Activated CD4-positive, alpha-beta T cell treated with anti-CD3 and anti-CD28 coated beads, Interleukin-2, amount 10 ng/mL, durations not matched to agents 7 days and 5 days (primary cell): Measurements from ENCODE around the gene CSH1. TPM values are rescaled to one million over a fixed set of nuclear protein-coding genes. Genes with fewer than 3 reads are reported as not detected.
"Not testable (repeated sequence)": the region's sequence is repeated elsewhere in the genome, so short reads cannot be mapped to it uniquely, and the experiment has no call there.

Source experiments
- CTCF ChIA-PET: fragments of 350-600 bp; sonication (Branson Sonifier 250); formaldehyde crosslinking; loops from one replicate; lab custom pipeline; 2021; ENCODE audit warnings: antibody characterized with exemption; lab: Charles Lee
- POLR2A ChIA-PET: fragments of 350-600 bp; sonication (Branson Sonifier 250); formaldehyde crosslinking; loops from one replicate; lab custom pipeline; 2021; ENCODE audit warnings: antibody characterized with exemption; lab: Charles Lee
- DNase-seq: peaks from one replicate; pipeline ENCODE4 v3.0.0-alpha.2; 2020
- H3K27ac Mint-ChIP-seq: one replicate; pipeline ENCODE4 v1.8.0; 2021; ENCODE audit warnings: mild to moderate bottlenecking, moderate library complexity, mixed read lengths
- H3K27me3 Mint-ChIP-seq: one replicate; pipeline ENCODE4 v1.8.0; 2021; ENCODE audit warnings: mixed read lengths
- H3K36me3 Mint-ChIP-seq: one replicate; pipeline ENCODE4 v1.8.0; 2021; ENCODE audit warnings: low read depth, mixed read lengths
- H3K4me1 Mint-ChIP-seq: one replicate; pipeline ENCODE4 v1.8.0; 2021; ENCODE audit warnings: mixed read lengths
- H3K4me3 Mint-ChIP-seq: one replicate; pipeline ENCODE4 v1.8.0; 2021; ENCODE audit warnings: mild to moderate bottlenecking, moderate library complexity, mixed read lengths
- H3K9me3 Mint-ChIP-seq: one replicate; pipeline ENCODE4 v1.8.0; 2021; ENCODE audit warnings: mixed read lengths
- total RNA-seq, 2 experiments: library from RNA; stranded (reverse); gene quantifications; one replicate each; pipeline ENCODE4 v1.2.3, GENCODE V29; 2021

The CSH1 gene
- total RNA-seq, 2 experiments from 2014 or later = not detected

DNA sequence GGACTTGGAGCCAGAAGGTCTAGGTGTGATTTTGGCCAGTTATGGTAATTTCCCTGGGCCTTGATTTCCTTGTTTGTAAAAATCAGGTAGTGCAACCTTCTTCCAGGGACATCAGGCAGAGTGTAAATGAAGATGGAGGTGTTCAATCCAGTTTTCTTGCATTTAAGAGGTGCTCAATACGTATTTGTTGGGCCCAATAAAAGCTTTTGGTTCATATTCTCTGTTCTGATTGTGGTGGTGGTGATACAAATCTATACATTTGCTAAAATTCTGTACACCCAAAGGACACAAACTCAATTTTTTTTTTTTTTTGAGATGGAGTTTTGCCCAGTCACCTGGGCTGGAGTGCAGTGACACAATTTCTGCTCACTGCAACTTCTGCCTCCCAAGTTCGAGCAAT, 29.8 kb upstream of the CSH1 start:
- Mint-ChIP-seq H3K36me3 (peaks cover 8% of the 10 kb centered on the region), H3K4me3 (no peak overlapping the region), H3K27ac (no peak overlapping the region), H3K9me3 (no peaks in the 10 kb centered on the region), H3K4me1 (peaks cover 8% of the 10 kb centered on the region), H3K27me3 (no peaks in the 10 kb centered on the region)
- no peak for DNase-seq
- ChIA-PET CTCF (interaction anchor here (0.5 to 1.9 kb wide), 4 partner anchors 21 to 187 kb away, joined by 3 to 15 read pairs (median 4); no protein-coding TSS in a partner anchor), POLR2A (no interaction called here)

DNA sequence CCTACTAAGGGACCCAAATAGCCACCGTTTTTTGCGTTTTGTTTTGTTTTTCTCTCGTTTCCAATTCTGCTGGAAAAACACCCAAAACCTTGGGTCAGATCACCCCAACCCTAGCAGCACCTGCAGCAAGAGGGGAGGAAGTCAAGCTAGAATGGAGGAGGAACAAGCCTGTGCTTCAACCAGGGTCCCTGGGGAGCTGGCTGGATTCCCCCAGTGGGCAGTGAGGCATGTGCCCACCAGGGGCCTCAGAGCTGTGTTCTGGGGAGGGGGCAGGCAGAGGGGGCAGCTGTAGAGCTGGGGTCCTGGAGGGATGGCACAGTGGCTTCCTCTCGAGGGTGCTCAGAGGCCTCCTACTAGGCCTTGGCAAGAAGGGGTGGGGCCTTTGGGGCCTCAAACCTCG, 29.2 kb upstream of the CSH1 start:
- H3K9me3 Mint-ChIP-seq = no peaks in the 10 kb centered on the region
- no peak overlapping the region for H3K4me3 Mint-ChIP-seq
- H3K27ac Mint-ChIP-seq = no peak overlapping the region
- no peaks in the 10 kb centered on the region for H3K27me3 Mint-ChIP-seq
- H3K4me1 Mint-ChIP-seq = peaks cover 2% of the 10 kb centered on the region
- ChIA-PET POLR2A (no interaction called here), CTCF (interaction anchor here (0.5 to 1.9 kb wide), 3 partner anchors 21 to 188 kb away, joined by 3 to 15 read pairs (median 4); no protein-coding TSS in a partner anchor)
- DNase-seq = no peak
- peaks cover 3% of the 10 kb centered on the region for H3K36me3 Mint-ChIP-seq

DNA sequence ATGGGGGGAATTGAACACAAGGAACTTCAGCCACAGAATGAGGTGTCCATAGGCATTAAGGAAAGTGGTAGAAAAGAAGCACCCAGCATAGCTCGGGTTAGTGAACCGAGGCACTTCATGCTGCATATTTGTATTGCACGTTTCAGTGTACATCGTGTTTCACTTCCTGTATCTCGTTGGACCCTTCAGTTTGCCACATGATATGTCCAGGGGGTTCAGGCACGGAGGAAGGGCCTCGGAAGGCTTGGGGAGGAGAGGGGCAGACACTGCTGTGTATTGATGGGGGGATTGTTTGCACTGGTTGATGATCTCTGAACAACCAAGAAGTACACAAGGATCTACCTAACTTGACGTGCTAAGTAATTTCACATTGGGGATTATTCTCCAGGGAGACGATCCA, 26.0 kb upstream of the CSH1 start:
- DNase-seq, H3K4me1 Mint-ChIP-seq, H3K27me3 Mint-ChIP-seq, H3K36me3 Mint-ChIP-seq, H3K27ac Mint-ChIP-seq, H3K4me3 Mint-ChIP-seq, POLR2A ChIA-PET, H3K9me3 Mint-ChIP-seq: not testable (repeated sequence)
- CTCF ChIA-PET = interaction anchor here (0.6 to 1.4 kb wide), 2 partner anchors 51 to 103 kb away, joined by 3 to 4 read pairs; partner anchors contain the start of gene SCN4A

DNA sequence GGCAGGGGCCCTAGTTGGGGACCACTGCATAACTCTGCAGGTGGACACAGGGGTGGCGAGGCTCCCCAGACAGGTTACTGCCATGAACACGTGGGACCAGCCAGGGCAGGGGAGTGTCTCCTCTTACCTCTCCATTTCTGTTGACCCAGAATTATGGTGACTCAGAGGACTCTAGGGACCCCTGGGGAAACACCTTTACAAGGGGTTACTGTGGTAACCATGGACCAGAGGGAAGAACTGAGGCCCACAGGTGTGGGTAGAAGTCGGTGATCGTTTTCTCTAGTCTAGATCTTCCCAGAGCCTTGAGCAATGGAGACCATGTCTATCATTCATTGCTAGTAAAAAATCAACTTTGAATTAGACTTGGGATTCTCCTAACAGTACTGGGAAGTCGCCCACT, 24.4 kb upstream of the CSH1 start:
- H3K27me3 Mint-ChIP-seq, H3K27ac Mint-ChIP-seq, H3K36me3 Mint-ChIP-seq, DNase-seq, H3K4me3 Mint-ChIP-seq, POLR2A ChIA-PET, H3K9me3 Mint-ChIP-seq, H3K4me1 Mint-ChIP-seq: not testable (repeated sequence)
- CTCF ChIA-PET = interaction anchor here (0.6 to 3.7 kb wide), 4 partner anchors 26 to 213 kb away, joined by 4 to 35 read pairs (median 10); no protein-coding TSS in a partner anchor

DNA sequence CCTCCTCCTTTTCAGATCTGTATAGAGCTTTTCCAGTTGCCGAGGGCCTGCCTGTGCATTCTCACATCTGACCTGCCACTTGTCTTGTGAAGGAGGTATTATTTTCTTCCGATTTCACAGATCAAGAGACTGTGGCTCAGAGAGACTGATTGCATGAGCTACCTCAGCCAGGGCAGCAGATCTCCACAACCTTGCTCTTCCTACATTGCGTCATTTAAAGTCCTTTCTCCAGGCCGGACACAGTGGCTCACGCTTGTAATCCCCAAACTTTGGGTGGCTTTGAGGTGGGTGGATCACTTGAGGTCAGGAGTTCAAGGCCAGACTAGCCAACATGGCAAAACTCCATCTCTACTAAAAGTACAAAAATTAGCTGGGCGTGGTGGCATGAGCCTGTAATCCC, 23.7 kb upstream of the CSH1 start:
- H3K9me3 Mint-ChIP-seq, H3K27me3 Mint-ChIP-seq, H3K4me1 Mint-ChIP-seq, POLR2A ChIA-PET, H3K4me3 Mint-ChIP-seq, H3K27ac Mint-ChIP-seq, H3K36me3 Mint-ChIP-seq, DNase-seq: not testable (repeated sequence)
- CTCF ChIA-PET = interaction anchor here (0.6 to 3.7 kb wide), 27 partner anchors 11 to 258 kb away, joined by 3 to 35 read pairs (median 4); partner anchors contain the start of genes CD79B and ERN1

DNA sequence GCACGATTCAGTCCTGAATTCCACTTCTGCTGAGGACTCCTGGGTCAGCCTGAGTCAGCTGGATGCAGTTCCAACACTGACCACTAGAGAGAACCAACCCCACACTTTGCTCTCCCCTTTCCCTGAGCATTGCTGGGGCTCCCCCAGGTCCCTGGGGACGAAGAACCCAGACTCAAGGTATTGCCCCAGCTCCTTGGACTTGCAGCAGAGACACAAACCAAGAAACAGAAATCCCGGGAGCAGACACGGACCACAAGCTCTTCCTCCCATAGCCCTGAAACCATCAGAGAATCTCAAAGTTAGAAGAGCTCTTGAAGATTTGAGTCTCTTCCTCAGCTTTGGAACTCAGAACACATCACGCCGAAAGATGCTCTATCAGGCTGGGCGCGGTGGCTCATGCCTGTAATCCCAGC, 22.9 kb upstream of the CSH1 start:
- no peaks in the 10 kb centered on the region for H3K9me3 Mint-ChIP-seq
- H3K4me3 Mint-ChIP-seq = no peak overlapping the region
- H3K27ac Mint-ChIP-seq = no peak overlapping the region

DNA sequence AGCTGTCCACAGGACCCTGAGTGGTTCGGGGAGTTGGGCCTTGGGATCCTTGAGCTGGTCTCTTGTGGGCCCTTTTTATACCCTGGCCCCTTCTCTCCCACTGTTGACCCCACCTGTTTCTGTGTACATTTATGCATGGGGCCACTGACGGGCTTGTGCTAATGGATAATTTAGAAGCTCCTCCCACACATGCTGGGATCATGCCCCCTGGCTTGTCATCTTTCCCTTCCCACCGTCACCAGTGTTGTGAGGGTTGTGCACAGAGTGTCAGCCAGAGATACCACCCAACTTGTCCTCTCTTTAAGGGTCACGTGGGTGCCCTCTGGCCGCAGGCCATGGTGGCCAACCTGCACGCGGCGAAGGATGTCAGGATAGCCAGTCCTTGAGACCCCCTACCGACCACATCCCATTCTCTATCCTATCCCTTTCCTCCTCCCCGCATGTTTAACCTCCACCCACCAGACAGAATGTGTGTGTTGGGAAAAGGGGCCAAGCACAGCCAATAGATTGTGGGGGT, 22.5 kb upstream of the CSH1 start, which contains the start of gene GH1:
Gene GH1, minus strand, starts transcription at position 51 of the 517 bp plus-strand sequence. CDS start 63 bp downstream, outside the sequence.
- H3K36me3 Mint-ChIP-seq, H3K4me1 Mint-ChIP-seq, H3K9me3 Mint-ChIP-seq, DNase-seq, H3K27me3 Mint-ChIP-seq, H3K27ac Mint-ChIP-seq, POLR2A ChIA-PET, H3K4me3 Mint-ChIP-seq: not testable (repeated sequence)
- CTCF ChIA-PET = interaction anchor here (0.6 to 3.7 kb wide), 31 partner anchors 12 to 281 kb away, joined by 3 to 35 read pairs (median 4); partner anchors contain the start of genes CD79B and ICAM2

More for the DNA sequence above, 22.9 kb upstream of the CSH1 start:
- peak; percentile 83 for DNase-seq
- CTCF ChIA-PET = interaction anchor here (0.6 to 3.7 kb wide), 37 partner anchors 12 to 259 kb away, joined by 3 to 35 read pairs (median 4); partner anchors contain the start of genes CD79B, ERN1 and ICAM2
- Mint-ChIP-seq H3K36me3 (no peaks in the 10 kb centered on the region), H3K4me1 (peaks cover 7% of the 10 kb centered on the region), H3K27me3 (peaks cover 4% of the 10 kb centered on the region)
- POLR2A ChIA-PET = no interaction called here

DNA sequence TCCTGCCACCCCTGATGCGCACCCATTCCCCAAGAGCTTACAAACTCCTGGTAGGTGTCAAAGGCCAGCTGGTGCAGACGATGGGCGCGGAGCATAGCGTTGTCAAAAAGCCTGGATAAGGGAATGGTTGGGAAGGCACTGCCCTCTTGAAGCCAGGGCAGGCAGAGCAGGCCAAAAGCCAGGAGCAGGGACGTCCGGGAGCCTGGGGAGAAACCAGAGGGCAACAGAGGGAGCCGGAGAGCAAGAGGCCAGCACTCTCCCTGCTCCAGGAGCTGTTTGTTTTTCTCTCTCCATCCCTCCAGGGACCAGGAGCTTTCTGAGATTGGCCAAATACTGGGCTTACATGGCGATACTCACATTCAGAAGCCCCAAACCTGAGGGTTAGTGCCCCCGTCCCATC, 21.9 kb upstream of the CSH1 start:
- H3K36me3 Mint-ChIP-seq = no peaks in the 10 kb centered on the region
- no peaks in the 10 kb centered on the region for H3K9me3 Mint-ChIP-seq
- H3K4me1 Mint-ChIP-seq = peaks cover 7% of the 10 kb centered on the region
- DNase-seq = no peak
- ChIA-PET POLR2A (interaction anchor here (0.6 kb wide), 1 partner anchor 610 kb away, joined by 3 read pairs; no protein-coding TSS in a partner anchor), CTCF (interaction anchor here (0.6 to 3.7 kb wide), 18 partner anchors 13 to 282 kb away, joined by 3 to 35 read pairs (median 4); partner anchors contain the start of genes CD79B and ICAM2)
- no peak overlapping the region for H3K27ac Mint-ChIP-seq
- H3K27me3 Mint-ChIP-seq = peaks cover 4% of the 10 kb centered on the region
- H3K4me3 Mint-ChIP-seq = no peak overlapping the region

DNA sequence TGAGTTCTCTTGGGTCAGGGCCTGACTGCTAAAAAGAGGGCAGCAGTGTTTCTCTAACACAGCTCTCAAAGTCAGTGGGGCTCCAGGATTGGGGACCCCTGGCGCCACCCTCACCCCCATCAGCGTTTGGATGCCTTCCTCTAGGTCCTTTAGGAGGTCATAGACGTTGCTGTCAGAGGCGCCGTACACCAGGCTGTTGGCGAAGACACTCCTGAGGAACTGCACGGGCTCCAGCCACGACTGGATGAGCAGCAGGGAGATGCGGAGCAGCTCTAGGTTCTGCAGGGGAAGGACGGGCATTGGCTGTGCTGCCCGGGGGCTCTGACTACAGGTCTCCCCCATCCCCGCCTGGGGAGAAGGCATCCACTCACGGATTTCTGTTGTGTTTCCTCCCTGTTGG, 21.3 kb upstream of the CSH1 start:
- POLR2A ChIA-PET = no interaction called here
- Mint-ChIP-seq H3K27ac (no peak overlapping the region), H3K9me3 (no peaks in the 10 kb centered on the region), H3K4me1 (peaks cover 9% of the 10 kb centered on the region), H3K36me3 (no peaks in the 10 kb centered on the region), H3K27me3 (peaks cover 4% of the 10 kb centered on the region), H3K4me3 (no peak overlapping the region)
- DNase-seq = no peak
- CTCF ChIA-PET = interaction anchor here (1.0 to 3.7 kb wide), 10 partner anchors 13 to 282 kb away, joined by 3 to 35 read pairs (median 4); partner anchors contain the start of gene CD79B

DNA sequence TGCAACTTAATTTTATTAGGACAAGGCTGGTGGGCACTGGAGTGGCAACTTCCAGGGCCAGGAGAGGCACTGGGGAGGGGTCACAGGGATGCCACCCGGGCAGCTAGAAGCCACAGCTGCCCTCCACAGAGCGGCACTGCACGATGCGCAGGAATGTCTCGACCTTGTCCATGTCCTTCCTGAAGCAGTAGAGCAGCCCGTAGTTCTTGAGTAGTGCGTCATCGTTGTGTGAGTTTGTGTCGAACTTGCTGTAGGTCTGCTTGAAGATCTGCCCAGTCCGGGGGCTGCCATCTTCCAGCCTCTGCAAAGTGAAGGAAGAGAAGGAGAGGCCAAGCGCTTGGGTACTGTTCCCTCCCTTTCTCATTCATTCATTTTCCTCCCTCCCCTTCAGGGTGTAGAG, 20.8 kb upstream of the CSH1 start:
- H3K4me3 Mint-ChIP-seq, POLR2A ChIA-PET, H3K27ac Mint-ChIP-seq, H3K4me1 Mint-ChIP-seq, H3K36me3 Mint-ChIP-seq, DNase-seq, H3K27me3 Mint-ChIP-seq, H3K9me3 Mint-ChIP-seq: not testable (repeated sequence)
- CTCF ChIA-PET = interaction anchor here (1.0 to 3.7 kb wide), 4 partner anchors 29 to 111 kb away, joined by 3 to 35 read pairs (median 8); no protein-coding TSS in a partner anchor

DNA sequence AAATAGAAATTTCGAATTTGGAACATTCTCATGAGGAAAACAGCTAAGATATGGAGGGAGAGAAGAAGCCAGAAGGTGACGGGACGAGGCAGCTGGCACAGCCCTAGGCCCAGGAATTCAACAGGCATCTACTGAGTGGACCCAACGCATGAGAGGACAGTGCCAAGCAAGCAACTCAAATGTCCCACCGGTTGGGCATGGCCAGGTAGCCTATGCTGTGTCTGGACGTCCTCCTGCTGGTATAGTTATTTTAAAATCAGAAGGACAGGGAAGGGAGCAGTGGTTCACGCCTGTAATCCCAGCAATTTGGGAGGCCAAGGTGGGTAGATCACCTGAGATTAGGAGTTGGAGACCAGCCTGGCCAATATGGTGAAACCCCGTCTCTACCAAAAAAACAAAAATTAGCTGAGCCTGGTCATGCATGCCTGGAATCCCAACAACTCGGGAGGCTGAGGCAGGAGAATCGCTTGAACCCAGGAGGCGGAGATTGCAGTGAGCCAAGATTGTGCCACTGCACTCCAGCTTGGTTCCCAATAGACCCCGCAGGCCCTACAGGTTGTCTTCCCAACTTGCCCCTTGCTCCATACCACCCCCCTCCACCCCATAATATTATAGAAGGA, 20.3 kb upstream of the CSH1 start:
- Mint-ChIP-seq H3K4me1 (peaks cover 9% of the 10 kb centered on the region), H3K27me3 (peaks cover 7% of the 10 kb centered on the region), H3K9me3 (no peaks in the 10 kb centered on the region), H3K4me3 (no peak overlapping the region), H3K36me3 (no peaks in the 10 kb centered on the region), H3K27ac (no peak overlapping the region)
- DNase-seq = no peak
- ChIA-PET CTCF (interaction anchor here (1.6 kb wide), 2 partner anchors 30 to 34 kb away, joined by 3 to 4 read pairs; no protein-coding TSS in a partner anchor), POLR2A (no interaction called here)

DNA sequence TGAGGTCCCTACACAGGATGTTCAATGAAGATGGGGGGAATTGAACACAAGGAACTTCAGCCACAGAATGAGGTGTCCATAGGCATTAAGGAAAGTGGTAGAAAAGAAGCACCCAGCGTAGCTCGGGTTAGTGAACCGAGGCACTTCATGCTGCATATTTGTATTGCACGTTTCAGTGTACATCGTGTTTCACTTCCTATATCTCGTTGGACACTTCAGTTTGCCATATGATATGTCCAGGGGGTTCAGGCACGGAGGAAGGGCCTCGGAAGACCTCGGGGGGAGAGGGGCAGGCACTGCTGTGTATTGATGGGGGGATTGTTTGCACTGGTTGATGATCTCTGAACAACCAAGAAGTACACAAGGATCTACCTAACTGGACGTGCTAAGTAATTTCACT, 19.4 kb upstream of the CSH1 start:
- H3K4me1 Mint-ChIP-seq, H3K36me3 Mint-ChIP-seq, H3K9me3 Mint-ChIP-seq, H3K4me3 Mint-ChIP-seq, H3K27ac Mint-ChIP-seq, DNase-seq, POLR2A ChIA-PET, H3K27me3 Mint-ChIP-seq: not testable (repeated sequence)
- CTCF ChIA-PET = interaction anchor here (1.2 to 1.6 kb wide), 2 partner anchors 31 to 110 kb away, joined by 3 read pairs; no protein-coding TSS in a partner anchor

DNA sequence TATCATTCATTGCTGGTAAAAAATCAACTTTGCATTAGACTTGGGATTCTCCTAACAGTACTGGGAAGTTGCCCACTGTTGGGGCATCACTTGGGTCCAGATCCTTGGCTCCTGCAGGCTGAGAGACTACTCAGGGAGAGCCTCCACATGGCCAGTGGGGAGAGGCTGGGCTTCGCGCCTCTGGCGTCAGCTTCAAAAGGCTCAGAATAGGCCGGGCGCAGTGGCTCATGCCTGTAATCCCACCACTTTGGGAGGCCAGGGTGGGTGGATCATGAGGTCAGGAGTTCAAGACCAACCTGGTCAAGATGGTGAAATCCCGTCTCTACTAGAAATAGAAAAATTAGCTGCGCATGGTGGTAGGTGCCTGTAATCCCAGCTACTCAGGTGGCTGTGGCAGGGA, 18.1 kb upstream of the CSH1 start:
- CTCF ChIA-PET = interaction anchor here (1.2 to 1.5 kb wide), 2 partner anchors 32 to 111 kb away, joined by 3 to 5 read pairs; no protein-coding TSS in a partner anchor
- H3K4me1 Mint-ChIP-seq = peaks cover 8% of the 10 kb centered on the region
- H3K27me3 Mint-ChIP-seq = peaks cover 7% of the 10 kb centered on the region
- H3K36me3 Mint-ChIP-seq = no peaks in the 10 kb centered on the region
- H3K9me3 Mint-ChIP-seq = no peaks in the 10 kb centered on the region
- DNase-seq = no peak
- no peak overlapping the region for H3K27ac Mint-ChIP-seq
- no peak overlapping the region for H3K4me3 Mint-ChIP-seq
- POLR2A ChIA-PET = no interaction called here
